ENCODE measurements around the gene SRRM4. TPM values are rescaled to one million over a fixed set of nuclear protein-coding genes. Genes with fewer than 3 reads are reported as not detected.

SRRM4 gene
- polyA plus RNA-seq, 1 donor from 2014 or later = 9.9 TPM

GRCh38 chr12:118959348-118959747 is 22.0 kb upstream of the SRRM4 start:
- Histone ChIP-seq H3F3A (ENCODE audit: insufficient read depth, low read length, poor library complexity, severe bottlenecking) (no peaks in the 10 kb centered on the region), H3K4me3 (ENCODE audit: low read length) (no peak overlapping the region), H3K79me2 (replicated peaks; ENCODE audit: insufficient read depth, low read length) (no peaks in the 10 kb centered on the region), H3K9me3 (ENCODE audit: low read length) (no peaks in the 10 kb centered on the region), H3K27me3 (ENCODE audit: insufficient read depth, low read depth, low read length) (no peaks in the 10 kb centered on the region), H3K4me2 (ENCODE audit: low read length) (no peak overlapping the region), H4K20me1 (ENCODE audit: insufficient read depth) (no peaks in the 10 kb centered on the region), H3K27ac (ENCODE audit: low read length) (no peak overlapping the region), H2AFZ (ENCODE audit: low read depth, low read length) (no peak overlapping the region), H3K36me3 (ENCODE audit: insufficient read depth, low read length) (no peaks in the 10 kb centered on the region), H3K9me2 (ENCODE audit: insufficient read depth, low read length) (no peaks in the 10 kb centered on the region), H3K9ac (ENCODE audit: low read length) (no peak overlapping the region)
- no peak for TF ChIP-seq POLR2AphosphoS5 (IDR thresholded peaks at IDR 0.05)
- TF ChIP-seq RAD21 (conservative IDR thresholded peaks at IDR 0.05) = no peak
- no peak for TF ChIP-seq CTCF (IDR thresholded peaks at IDR 0.05; ENCODE audit: poor library complexity, severe bottlenecking)

- Histone ChIP-seq H4K20me1 (ENCODE audit: insufficient read depth) (no peaks in the 10 kb centered on the region), H3K79me2 (replicated peaks; ENCODE audit: insufficient read depth, low read length) (no peaks in the 10 kb centered on the region), H2AFZ (ENCODE audit: low read depth, low read length) (no peak overlapping the region), H3K27me3 (ENCODE audit: insufficient read depth, low read depth, low read length) (no peaks in the 10 kb centered on the region), H3K4me2 (ENCODE audit: low read length) (no peak overlapping the region), H3K36me3 (ENCODE audit: insufficient read depth, low read length) (no peaks in the 10 kb centered on the region), H3K27ac (ENCODE audit: low read length) (no peak overlapping the region), H3K9me2 (ENCODE audit: insufficient read depth, low read length) (no peaks in the 10 kb centered on the region), H3K9me3 (ENCODE audit: low read length) (no peaks in the 10 kb centered on the region), H3K4me3 (ENCODE audit: low read length) (no peak overlapping the region), H3K9ac (ENCODE audit: low read length) (no peak overlapping the region), H3F3A (ENCODE audit: insufficient read depth, low read length, poor library complexity, severe bottlenecking) (no peaks in the 10 kb centered on the region)
- TF ChIP-seq RAD21 (conservative IDR thresholded peaks at IDR 0.05) (no peak), EZH2 (IDR thresholded peaks at IDR 0.05; ENCODE audit: borderline replicate concordance, insufficient read depth, low read length, poor library complexity, severe bottlenecking) (no peak), MXI1 (conservative IDR thresholded peaks at IDR 0.05; ENCODE audit: poor library complexity, severe bottlenecking) (no peak), CTCF (IDR thresholded peaks at IDR 0.05; ENCODE audit: poor library complexity, severe bottlenecking) (no peak), SMC3 (conservative IDR thresholded peaks at IDR 0.05; ENCODE audit: poor library complexity) (no peak), REST (IDR thresholded peaks at IDR 0.05; ENCODE audit: borderline replicate concordance) (no peak), EP300 (conservative IDR thresholded peaks at IDR 0.05; ENCODE audit: poor library complexity, severe bottlenecking) (no peak), TAF1 (IDR thresholded peaks at IDR 0.05; ENCODE audit: low read depth) (no peak), POLR2AphosphoS5 (IDR thresholded peaks at IDR 0.05) (no peak)
Observed at GRCh38 chr12:118959985-118960560, 21.3 kb upstream of the SRRM4 start.
